C4-2B (cell line): Measurements from ENCODE around the gene CRAMP1.
"Not testable (repeated sequence)": the region's sequence is repeated elsewhere in the genome, so short reads cannot be mapped to it uniquely, and the experiment has no call there.

Source experiments
- CTCF ChIP-seq: fragments of 450-650 bp; conservative IDR thresholded peaks from 2 replicates; pipeline ENCODE4 v1.5.1; 2017; ENCODE audit warnings: mild to moderate bottlenecking
- ZFX ChIP-seq: fragments of 450-650 bp; IDR thresholded peaks from 2 replicates; pipeline ENCODE4 v1.6.1; 2017

GRCh38 chr16:1595511-1595910 is 16.6 kb upstream of the CRAMP1 start:
- not testable (repeated sequence) for TF ChIP-seq CTCF, ZFX
